H1 (cell line): ENCODE measurements around the gene LIN37. TPM values are rescaled to one million over a fixed set of nuclear protein-coding genes. Genes with fewer than 3 reads are reported as not detected.

Source experiments
- CTCF ChIA-PET: fragments of 300-600 bp; sonication (Branson Sonifier 250); formaldehyde crosslinking; loops from one replicate; lab custom pipeline; 2021; ENCODE audit not compliant: partially characterized antibody; lab: Charles Lee
- POLR2A ChIA-PET: fragments of 300-600 bp; sonication (Branson Sonifier 250); formaldehyde crosslinking; loops from one replicate; lab custom pipeline; 2021; ENCODE audit warnings: inconsistent platforms; ENCODE audit not compliant: partially characterized antibody; lab: Charles Lee
- DNase-seq, 2 experiments: peaks; one replicate each; pipeline versions ENCODE4 v3.0.0 to v3.0.0-alpha.2; 2010 to 2022; ENCODE audit warnings: low spot score in 2 of 2, low read depth in 1 of 2, mixed read lengths in 1 of 2
- FAIRE-seq: peaks from 2 replicates; lab custom pipeline; 2011; peaks lifted over from hg19 to GRCh38; lab: Jason Lieb, UNC
- H2AFZ ChIP-seq: 2 replicates; pipeline ENCODE4 v1.8.1; 2012; ENCODE audit warnings: low read length, inconsistent platforms
- H2AK5ac ChIP-seq: 2 replicates; pipeline ENCODE4 v1.6.1; 2013; ENCODE audit warnings: low read depth, low read length
- H2BK120ac ChIP-seq: replicated peaks from 2 replicates; pipeline ENCODE3; 2013; ENCODE audit warnings: low read depth, low read length, inconsistent platforms
- H2BK12ac ChIP-seq: 2 replicates; pipeline ENCODE4 v1.6.1; 2013; ENCODE audit warnings: low read depth, low read length
- H2BK15ac ChIP-seq: 2 replicates; pipeline ENCODE4 v1.6.1; 2013; ENCODE audit warnings: low read length
- H2BK20ac ChIP-seq: 2 replicates; pipeline ENCODE4 v1.6.1; 2013; ENCODE audit warnings: low read length
- H2BK5ac ChIP-seq: 2 replicates; pipeline ENCODE4 v1.6.1; 2013; ENCODE audit warnings: low read depth, low read length
- H3K14ac ChIP-seq: 2 replicates; pipeline ENCODE4 v1.6.1; 2013; ENCODE audit warnings: inconsistent platforms; ENCODE audit not compliant: insufficient read length
- H3K18ac ChIP-seq: 2 replicates; pipeline ENCODE4 v1.6.1; 2013; ENCODE audit warnings: low read length; ENCODE audit errors: extremely low read depth
- H3K23ac ChIP-seq: 2 replicates; pipeline ENCODE4 v1.6.1; 2013; ENCODE audit warnings: inconsistent platforms; ENCODE audit not compliant: insufficient read length
- H3K23me2 ChIP-seq: 2 replicates; pipeline ENCODE4 v1.6.1; 2013; ENCODE audit warnings: low read depth, low read length
- H3K27ac ChIP-seq: 2 replicates; pipeline ENCODE4 v1.6.1; 2011; ENCODE audit warnings: low read depth, low read length, inconsistent platforms
- H3K27me3 ChIP-seq, 4 experiments: replicated peaks in 1 of 4; 1 replicate in 1 of 4; 2 replicates in 3 of 4; pipeline versions ENCODE4 v1.6.1 to v1.8.1; 2011 to 2013; ENCODE audit warnings: low read length in 3 of 4, mild to moderate bottlenecking in 3 of 4, inconsistent platforms in 2 of 4, mixed read lengths in 2 of 4, moderate library complexity in 1 of 4; ENCODE audit not compliant: control insufficient read depth in 3 of 4, insufficient read depth in 3 of 4; ENCODE audit errors: extremely low read depth in 1 of 4
- H3K36me3 ChIP-seq, 4 experiments: 2 replicates each; pipeline versions ENCODE4 v1.6.1 to v1.8.1; 2011 to 2013; ENCODE audit warnings: mild to moderate bottlenecking in 4 of 4, low read length in 3 of 4, moderate library complexity in 2 of 4, control low read depth in 1 of 4, inconsistent platforms in 1 of 4; ENCODE audit not compliant: insufficient read depth in 4 of 4, control insufficient read depth in 2 of 4
- H3K4ac ChIP-seq: replicated peaks from 2 replicates; pipeline ENCODE3; 2013; ENCODE audit warnings: low read length, low read depth, mixed read lengths, inconsistent platforms; ENCODE audit not compliant: insufficient read length
- H3K4me1 ChIP-seq, 4 experiments: replicated peaks in 1 of 4; 1 replicate in 1 of 4; 2 replicates in 3 of 4; pipeline versions ENCODE4 v1.6.1 to v1.8.1; 2011 to 2013; ENCODE audit warnings: low read length in 3 of 4, inconsistent platforms in 2 of 4, mixed read lengths in 1 of 4; ENCODE audit not compliant: insufficient read depth in 4 of 4, control insufficient read depth in 3 of 4
- H3K4me2 ChIP-seq, 2 experiments: 2 replicates each; pipeline versions ENCODE4 v1.6.1 to v1.8.1; 2011 to 2013; ENCODE audit warnings: low read depth in 2 of 2, low read length in 2 of 2, control low read depth in 1 of 2, inconsistent platforms in 1 of 2, mild to moderate bottlenecking in 1 of 2; ENCODE audit not compliant: insufficient read depth in 1 of 2
- H3K4me3 ChIP-seq, 4 experiments: fragments of 200-600, 300-600 bp in 1 of 4; sonication (generic), shearing (Covaris generic), sonication (Bioruptor Twin) in 1 of 4; 2 replicates each; pipeline versions ENCODE4 v1.5.1 to v1.8.1; 2011 to 2016; ENCODE audit warnings: low read length in 4 of 4, low read depth in 3 of 4, control low read depth in 2 of 4, inconsistent platforms in 2 of 4, mild to moderate bottlenecking in 2 of 4, mixed read lengths in 1 of 4, moderate library complexity in 1 of 4; ENCODE audit not compliant: insufficient read depth in 2 of 4; ENCODE audit errors: extremely low read depth in 1 of 4
- H3K56ac ChIP-seq: replicated peaks from 2 replicates; pipeline ENCODE3; 2013; ENCODE audit warnings: low read depth, mild to moderate bottlenecking, mixed read lengths, low read length, inconsistent platforms; ENCODE audit not compliant: insufficient read length
- H3K79me1 ChIP-seq: 2 replicates; pipeline ENCODE4 v1.6.1; 2013; ENCODE audit warnings: low read depth, low read length, control low read depth
- H3K79me2 ChIP-seq, 2 experiments: 2 replicates each; pipeline versions ENCODE4 v1.6.1 to v1.8.1; 2012 to 2013; ENCODE audit warnings: low read length in 2 of 2, mild to moderate bottlenecking in 2 of 2, inconsistent platforms in 1 of 2; ENCODE audit not compliant: insufficient read depth in 2 of 2, control insufficient read depth in 1 of 2
- H3K9ac ChIP-seq, 4 experiments: replicated peaks in 1 of 4; 1 replicate in 1 of 4; 2 replicates in 3 of 4; pipeline versions ENCODE4 v1.6.1 to v1.8.1; 2011 to 2013; ENCODE audit warnings: low read depth in 3 of 4, low read length in 3 of 4, control low read depth in 2 of 4, mild to moderate bottlenecking in 2 of 4, moderate library complexity in 2 of 4, inconsistent platforms in 1 of 4; ENCODE audit errors: extremely low read depth in 1 of 4
- H3K9me3 ChIP-seq, 2 experiments: 2 replicates each; pipeline versions ENCODE4 v1.6.1 to v1.8.1; 2012 to 2013; ENCODE audit warnings: mild to moderate bottlenecking in 2 of 2, moderate library complexity in 2 of 2, control low read depth in 1 of 2, inconsistent platforms in 1 of 2, low read depth in 1 of 2, low read length in 1 of 2, mixed read lengths in 1 of 2; ENCODE audit not compliant: insufficient read depth in 2 of 2
- H4K20me1 ChIP-seq, 2 experiments: replicated peaks in 1 of 2; 2 replicates each; pipeline versions ENCODE3 to v1.8.1; 2011 to 2013; ENCODE audit warnings: inconsistent platforms in 2 of 2, low read length in 2 of 2, mild to moderate bottlenecking in 1 of 2; ENCODE audit not compliant: insufficient read depth in 2 of 2, control insufficient read depth in 1 of 2
- H4K5ac ChIP-seq: 2 replicates; pipeline ENCODE4 v1.6.1; 2013; ENCODE audit warnings: low read length, low read depth, mixed read lengths, inconsistent platforms; ENCODE audit not compliant: insufficient read length
- H4K8ac ChIP-seq: 2 replicates; pipeline ENCODE4 v1.8.0; 2013; ENCODE audit warnings: mild to moderate bottlenecking, moderate library complexity, low read length, inconsistent platforms; ENCODE audit not compliant: insufficient read depth; ENCODE audit errors: extremely low read depth
- H4K91ac ChIP-seq: replicated peaks from 2 replicates; pipeline ENCODE3; 2013; ENCODE audit warnings: low read length, mixed read lengths, inconsistent platforms; ENCODE audit not compliant: insufficient read length
- WGBS, 2 experiments: shearing (Covaris generic) in 1 of 2; methylation state at CpG; one replicate each; pipeline versions ENCODE4 v1.1.6 to v1.1.7; 2013 to 2015; ENCODE audit warnings: low lambda C conversion rate in 2 of 2, mixed read lengths in 2 of 2, inconsistent platforms in 1 of 2, low coverage in 1 of 2, missing lambda C conversion rate in 1 of 2; ENCODE audit not compliant: insufficient replicate concordance in 2 of 2, insufficient coverage in 1 of 2, insufficient read length in 1 of 2; ENCODE audit errors: extremely low coverage in 1 of 2, missing lambda C conversion rate in 1 of 2; 5-methylcytosine and 5-hydroxymethylcytosine counted together
- polyA plus RNA-seq, 7 experiments: library from polyadenylated mRNA; depleted of rRNA in 3 of 7; stranded (reverse) in 5 of 7; unstranded in 2 of 7; fragments of >200 nt in 5 of 7; fragments of 200-250 nt in 2 of 7; gene quantifications; 1 replicate in 5 of 7; 2 replicates in 1 of 7; 4 replicates in 1 of 7; pipeline versions ENCODE4 v1.2.1 to v1.2.3, GENCODE V29; 2011 to 2013; ENCODE audit warnings: missing spikeins in 2 of 7, mixed read lengths in 2 of 7
- total RNA-seq: library from RNA; stranded (reverse); fragmentation: NEBNext Ultra II Directional; extraction: Animal tissue kit (Norgen Biotek cat#: 25700); gene quantifications from 2 replicates; pipeline ENCODE4 v1.2.1, GENCODE V29; 2021

The LIN37 gene
- total and polyA plus RNA-seq, 2 of the 8 experiments (the other 6 are each of a cell fraction or from before 2014, with no cell fraction given): 3.8 to 9.8 TPM

GRCh38 chr19:35708391-35708790 is 40.0 kb upstream of the LIN37 start:
- Histone ChIP-seq H3K27me3 (peaks cover 2 to 11% (median 9%) of the 10 kb centered on the region in 4 experiments; a peak in 6 of 7 replicates), H3K36me3 (no peaks in the 10 kb centered on the region; a peak in 1 of 8 replicates), H3K18ac (no peak overlapping the region), H3K23me2 (no peaks in the 10 kb centered on the region), H4K8ac (no peak overlapping the region), H3K23ac (no peak overlapping the region), H3K27ac (no peak overlapping the region), H3K79me1 (no peaks in the 10 kb centered on the region), H4K5ac (no peak overlapping the region), H3K14ac (no peak overlapping the region), H2BK12ac (no peak overlapping the region), H3K9ac (no peak overlapping the region), H3K9me3 (peaks cover 0 to 3% of the 10 kb centered on the region in 2 experiments; a peak in 1 of 4 replicates), H2AK5ac (no peak overlapping the region), H3K4me2 (no peak overlapping the region), H3K4me3 (no peak overlapping the region), H4K91ac (no peak overlapping the region), H2BK15ac (no peak overlapping the region), H2AFZ (no peak overlapping the region), H3K4ac (no peak overlapping the region), H2BK20ac (no peak overlapping the region), H4K20me1 (peaks cover 1 to 2% of the 10 kb centered on the region in 2 experiments), H3K79me2 (no peaks in the 10 kb centered on the region), H2BK5ac (no peak overlapping the region), H3K56ac (no peak overlapping the region), H2BK120ac (no peak overlapping the region), H3K4me1 (peaks cover 0 to 8% (median 1%) of the 10 kb centered on the region in 4 experiments; a peak in 2 of 7 replicates)
- FAIRE-seq (no peak), DNase-seq (no peak)
- ChIA-PET POLR2A (interaction anchor here (1.2 kb wide), 1 partner anchor 202 kb away, joined by 3 read pairs; no protein-coding TSS in a partner anchor), CTCF (interaction anchor here (0.9 to 8.4 kb wide), 4 partner anchors 8 to 152 kb away, joined by 3 to 67 read pairs (median 3); no protein-coding TSS in a partner anchor)
- 92% methylated on average over 1 of the region's 1 CpG; no CpG with 5 or more reads in 1 of the 2 experiments for WGBS, 2 experiments
